HepG2 (cell line): ENCODE data around the gene SYNGAP1. TPM values are rescaled to one million over a fixed set of nuclear protein-coding genes. Genes with fewer than 3 reads are reported as not detected.

Source experiments
- ARID4A ChIP-seq: sonication (generic); formaldehyde crosslinking; IDR thresholded peaks from 2 replicates; pipeline ENCODE4 v1.5.0; 2020; ENCODE audit warnings: mild to moderate bottlenecking, missing genetic modification reagents, borderline replicate concordance
- ASH2L ChIP-seq: fragments of 300-600, 200-600 bp; sonication (generic); IDR thresholded peaks from 2 replicates; pipeline ENCODE4 v1.7.0; 2017; ENCODE audit warnings: low read depth, mild to moderate bottlenecking, moderate library complexity, mixed read lengths, low read length; ENCODE audit not compliant: insufficient read length
- FOXK1 ChIP-seq: sonication (generic); formaldehyde crosslinking; IDR thresholded peaks from 2 replicates; pipeline ENCODE4 v1.4.0; 2020; ENCODE audit warnings: low read depth, missing genetic modification reagents, borderline replicate concordance
- IRX3 ChIP-seq: sonication (generic); formaldehyde crosslinking; IDR thresholded peaks from 2 replicates; pipeline ENCODE4 v1.8.1; 2023; ENCODE audit warnings: mild to moderate bottlenecking, low read depth, missing genetic modification reagents, borderline replicate concordance
- MEF2D ChIP-seq: sonication (generic); formaldehyde crosslinking; IDR thresholded peaks from 2 replicates; pipeline ENCODE4 v1.5.1; 2020; ENCODE audit warnings: mild to moderate bottlenecking, missing genetic modification reagents
- MIER3 ChIP-seq: IDR thresholded peaks from 2 replicates; pipeline ENCODE4 v1.6.1; 2016; ENCODE audit warnings: missing compliant biosample characterization, borderline replicate concordance
- PAF1 ChIP-seq: IDR thresholded peaks from 2 replicates; pipeline ENCODE4 v1.6.1; 2016; ENCODE audit warnings: missing genetic modification reagents, missing compliant biosample characterization
- TSC22D2 ChIP-seq: sonication (generic); formaldehyde crosslinking; IDR thresholded peaks from 2 replicates; pipeline ENCODE4 v1.5.1; 2020; ENCODE audit warnings: missing genetic modification reagents, mild to moderate bottlenecking, borderline replicate concordance
- ZNF205 ChIP-seq: IDR thresholded peaks from 2 replicates; pipeline ENCODE4 v1.6.1; 2018; ENCODE audit warnings: missing biosample characterization, missing genetic modification reagents
- ZNF343 ChIP-seq: sonication (generic); formaldehyde crosslinking; IDR thresholded peaks from 2 replicates; pipeline ENCODE4 v1.4.0; 2020; ENCODE audit warnings: mild to moderate bottlenecking, missing genetic modification reagents
- ZNF460 ChIP-seq: sonication (generic); formaldehyde crosslinking; IDR thresholded peaks from 2 replicates; pipeline ENCODE4 v1.5.1; 2020; ENCODE audit warnings: missing genetic modification reagents, mild to moderate bottlenecking, borderline replicate concordance
- ZNF766 ChIP-seq: sonication (generic); formaldehyde crosslinking; IDR thresholded peaks from 2 replicates; pipeline ENCODE4 v1.5.0; 2020; ENCODE audit warnings: missing genetic modification reagents, borderline replicate concordance
- polyA plus RNA-seq, 8 experiments: library from polyadenylated mRNA; depleted of rRNA in 3 of 8; stranded (reverse) in 7 of 8; unstranded in 1 of 8; fragments of >200 nt; fragmentation: Illumina TruSeq in 4 of 8; extraction: Trizol in 4 of 8; gene quantifications; 2 replicates each; pipeline versions ENCODE4 v1.2.1 to v1.2.3, GENCODE V29; 2011 to 2016; ENCODE audit warnings: low read depth in 4 of 8, missing spikeins in 1 of 8, mixed read lengths in 1 of 8; ENCODE audit not compliant: insufficient read depth in 1 of 8
- total RNA-seq, 5 experiments: library from RNA; depleted of rRNA; stranded (reverse); fragments of >200 nt; fragmentation: Illumina TruSeq; extraction: Trizol; gene quantifications; 2 replicates each; pipeline ENCODE4 v1.2.3, GENCODE V29; 2016; ENCODE audit warnings: low read depth in 1 of 5
- TF ChIP-seq, protein P1 (sequence below): sonication (generic); formaldehyde crosslinking; IDR thresholded peaks from 2 replicates; pipeline ENCODE4 v1.5.0; 2020; ENCODE audit warnings: missing genetic modification reagents
- TF ChIP-seq, protein P2 (sequence below): sonication (generic); formaldehyde crosslinking; IDR thresholded peaks from 2 replicates; pipeline ENCODE4 v1.4.0; 2020; ENCODE audit warnings: missing genetic modification reagents
- TF ChIP-seq, protein P3 (sequence below): sonication (generic); formaldehyde crosslinking; IDR thresholded peaks from 2 replicates; pipeline ENCODE4 v1.5.0; 2020; ENCODE audit warnings: mild to moderate bottlenecking, missing genetic modification reagents

The SYNGAP1 gene
- total and polyA plus RNA-seq, 2 of the 13 experiments (the other 11 are each of a cell fraction or from before 2014, with no cell fraction given) = 0.75 to 1.1 TPM

DNA sequence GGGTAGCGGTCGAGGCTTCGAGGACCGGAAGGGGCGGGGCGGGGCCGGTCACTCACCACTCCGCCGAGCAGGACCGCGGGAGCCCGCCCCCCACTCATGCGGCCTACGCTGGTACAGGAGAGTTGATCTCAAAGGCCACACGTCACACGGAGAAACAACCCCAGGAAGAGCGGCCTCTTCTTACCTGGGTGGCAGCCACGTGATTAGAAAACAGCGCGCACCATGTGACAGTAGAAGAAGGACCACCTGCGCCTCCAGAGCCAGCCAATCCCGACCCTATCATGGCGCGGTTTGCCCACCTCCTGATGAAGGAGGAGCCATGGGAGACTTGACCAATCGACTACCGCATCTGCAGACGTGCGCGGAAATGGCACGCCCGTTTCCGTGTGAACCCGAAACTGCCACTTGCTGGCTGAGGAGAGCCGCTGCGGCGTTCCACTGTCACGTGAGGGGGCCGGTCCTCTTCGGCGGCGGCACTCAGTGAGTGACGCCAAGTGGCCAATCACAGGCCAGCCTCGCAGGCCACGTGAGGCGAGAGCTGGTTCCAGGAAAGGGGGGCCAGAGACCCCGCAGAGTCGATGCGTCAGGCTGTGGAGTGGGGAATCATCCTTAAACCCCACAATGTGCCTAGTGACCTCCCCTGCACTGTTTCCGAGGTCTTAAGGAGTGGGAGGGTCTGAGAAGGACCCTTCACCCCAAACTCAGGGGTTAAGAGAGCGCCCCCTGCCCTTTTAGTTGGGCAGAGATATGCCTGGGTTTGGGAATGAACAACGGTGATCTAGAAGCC lies 1.8 kb upstream of the SYNGAP1 start, which contains the start of gene CUTA (continued):
- peak; percentile 97 for TF ChIP-seq ZNF766 (CRISPR knock-in tag)
- TF ChIP-seq ARID4A = peak; percentile 97; the same call in 1 of the 2 replicates
- TF ChIP-seq PAF1 (CRISPR knock-in tag) = no peak
- TF ChIP-seq FOXK1 (CRISPR knock-in tag) = peak; percentile 88
- TF ChIP-seq IRX3 = no peak
- no peak; the same call in 1 of the 2 replicates for TF ChIP-seq TSC22D2
- TF ChIP-seq, protein P1, sequence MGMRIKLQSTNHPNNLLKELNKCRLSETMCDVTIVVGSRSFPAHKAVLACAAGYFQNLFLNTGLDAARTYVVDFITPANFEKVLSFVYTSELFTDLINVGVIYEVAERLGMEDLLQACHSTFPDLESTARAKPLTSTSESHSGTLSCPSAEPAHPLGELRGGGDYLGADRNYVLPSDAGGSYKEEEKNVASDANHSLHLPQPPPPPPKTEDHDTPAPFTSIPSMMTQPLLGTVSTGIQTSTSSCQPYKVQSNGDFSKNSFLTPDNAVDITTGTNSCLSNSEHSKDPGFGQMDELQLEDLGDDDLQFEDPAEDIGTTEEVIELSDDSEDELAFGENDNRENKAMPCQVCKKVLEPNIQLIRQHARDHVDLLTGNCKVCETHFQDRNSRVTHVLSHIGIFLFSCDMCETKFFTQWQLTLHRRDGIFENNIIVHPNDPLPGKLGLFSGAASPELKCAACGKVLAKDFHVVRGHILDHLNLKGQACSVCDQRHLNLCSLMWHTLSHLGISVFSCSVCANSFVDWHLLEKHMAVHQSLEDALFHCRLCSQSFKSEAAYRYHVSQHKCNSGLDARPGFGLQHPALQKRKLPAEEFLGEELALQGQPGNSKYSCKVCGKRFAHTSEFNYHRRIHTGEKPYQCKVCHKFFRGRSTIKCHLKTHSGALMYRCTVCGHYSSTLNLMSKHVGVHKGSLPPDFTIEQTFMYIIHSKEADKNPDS (CRISPR knock-in tag) = no peak
- no peak for TF ChIP-seq ZNF460 (CRISPR knock-in tag)
- TF ChIP-seq, protein P2, sequence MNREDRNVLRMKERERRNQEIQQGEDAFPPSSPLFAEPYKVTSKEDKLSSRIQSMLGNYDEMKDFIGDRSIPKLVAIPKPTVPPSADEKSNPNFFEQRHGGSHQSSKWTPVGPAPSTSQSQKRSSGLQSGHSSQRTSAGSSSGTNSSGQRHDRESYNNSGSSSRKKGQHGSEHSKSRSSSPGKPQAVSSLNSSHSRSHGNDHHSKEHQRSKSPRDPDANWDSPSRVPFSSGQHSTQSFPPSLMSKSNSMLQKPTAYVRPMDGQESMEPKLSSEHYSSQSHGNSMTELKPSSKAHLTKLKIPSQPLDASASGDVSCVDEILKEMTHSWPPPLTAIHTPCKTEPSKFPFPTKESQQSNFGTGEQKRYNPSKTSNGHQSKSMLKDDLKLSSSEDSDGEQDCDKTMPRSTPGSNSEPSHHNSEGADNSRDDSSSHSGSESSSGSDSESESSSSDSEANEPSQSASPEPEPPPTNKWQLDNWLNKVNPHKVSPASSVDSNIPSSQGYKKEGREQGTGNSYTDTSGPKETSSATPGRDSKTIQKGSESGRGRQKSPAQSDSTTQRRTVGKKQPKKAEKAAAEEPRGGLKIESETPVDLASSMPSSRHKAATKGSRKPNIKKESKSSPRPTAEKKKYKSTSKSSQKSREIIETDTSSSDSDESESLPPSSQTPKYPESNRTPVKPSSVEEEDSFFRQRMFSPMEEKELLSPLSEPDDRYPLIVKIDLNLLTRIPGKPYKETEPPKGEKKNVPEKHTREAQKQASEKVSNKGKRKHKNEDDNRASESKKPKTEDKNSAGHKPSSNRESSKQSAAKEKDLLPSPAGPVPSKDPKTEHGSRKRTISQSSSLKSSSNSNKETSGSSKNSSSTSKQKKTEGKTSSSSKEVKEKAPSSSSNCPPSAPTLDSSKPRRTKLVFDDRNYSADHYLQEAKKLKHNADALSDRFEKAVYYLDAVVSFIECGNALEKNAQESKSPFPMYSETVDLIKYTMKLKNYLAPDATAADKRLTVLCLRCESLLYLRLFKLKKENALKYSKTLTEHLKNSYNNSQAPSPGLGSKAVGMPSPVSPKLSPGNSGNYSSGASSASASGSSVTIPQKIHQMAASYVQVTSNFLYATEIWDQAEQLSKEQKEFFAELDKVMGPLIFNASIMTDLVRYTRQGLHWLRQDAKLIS (CRISPR knock-in tag) = no peak
- TF ChIP-seq, protein P3, sequence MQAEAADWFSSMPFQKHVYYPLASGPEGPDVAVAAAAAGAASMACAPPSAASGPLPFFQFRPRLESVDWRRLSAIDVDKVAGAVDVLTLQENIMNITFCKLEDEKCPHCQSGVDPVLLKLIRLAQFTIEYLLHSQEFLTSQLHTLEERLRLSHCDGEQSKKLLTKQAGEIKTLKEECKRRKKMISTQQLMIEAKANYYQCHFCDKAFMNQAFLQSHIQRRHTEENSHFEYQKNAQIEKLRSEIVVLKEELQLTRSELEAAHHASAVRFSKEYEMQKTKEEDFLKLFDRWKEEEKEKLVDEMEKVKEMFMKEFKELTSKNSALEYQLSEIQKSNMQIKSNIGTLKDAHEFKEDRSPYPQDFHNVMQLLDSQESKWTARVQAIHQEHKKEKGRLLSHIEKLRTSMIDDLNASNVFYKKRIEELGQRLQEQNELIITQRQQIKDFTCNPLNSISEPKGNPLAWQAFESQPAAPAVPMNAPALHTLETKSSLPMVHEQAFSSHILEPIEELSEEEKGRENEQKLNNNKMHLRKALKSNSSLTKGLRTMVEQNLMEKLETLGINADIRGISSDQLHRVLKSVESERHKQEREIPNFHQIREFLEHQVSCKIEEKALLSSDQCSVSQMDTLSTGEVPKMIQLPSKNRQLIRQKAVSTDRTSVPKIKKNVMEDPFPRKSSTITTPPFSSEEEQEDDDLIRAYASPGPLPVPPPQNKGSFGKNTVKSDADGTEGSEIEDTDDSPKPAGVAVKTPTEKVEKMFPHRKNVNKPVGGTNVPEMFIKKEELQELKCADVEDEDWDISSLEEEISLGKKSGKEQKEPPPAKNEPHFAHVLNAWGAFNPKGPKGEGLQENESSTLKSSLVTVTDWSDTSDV (CRISPR knock-in tag) = peak; percentile 66; the same call in 1 of the 2 replicates
- peak; percentile 88 for TF ChIP-seq ASH2L
- peak; percentile 78 for TF ChIP-seq ZNF343 (CRISPR knock-in tag)
- peak; percentile 10 for TF ChIP-seq ZNF205
- TF ChIP-seq MIER3 (CRISPR knock-in tag) = peak; percentile 68
- no peak for TF ChIP-seq MEF2D (CRISPR knock-in tag)
